ENCODE data around the gene ODAD4. TPM values are rescaled to one million over a fixed set of nuclear protein-coding genes. Genes with fewer than 3 reads are reported as not detected.

The ODAD4 gene
- polyA plus RNA-seq, 1 of the 3 experiments (the other 2 are of a cell fraction) = 1.1 TPM

GRCh38 chr17:41988418-41988817 lies 58.0 kb downstream of the ODAD4 start:
- no peak overlapping the region for H3K27ac ChIP-seq (ENCODE audit: low read depth in 2 of 2, low read length in 1 of 2)
- no peaks in the 10 kb centered on the region for H4K20me1 ChIP-seq (ENCODE audit: insufficient read depth)
- no peaks in the 10 kb centered on the region for H3K9me2 ChIP-seq
- H3K36me3 ChIP-seq (replicated peaks in 1 of 2; ENCODE audit: control insufficient read depth in 1 of 2, insufficient read depth in 2 of 2, low read length in 1 of 2) = peaks cover 79 to 86% of the 10 kb centered on the region in 2 experiments
- TF ChIP-seq EZH2phosphoT487 (IDR thresholded peaks at IDR 0.05; ENCODE audit: borderline replicate concordance, low read depth) = no peak
- TF ChIP-seq USF2 (IDR thresholded peaks at IDR 0.05; ENCODE audit: borderline replicate concordance, low read depth, low read length) = no peak
- no peak for TF ChIP-seq NRF1 (IDR thresholded peaks at IDR 0.05; ENCODE audit: low read depth, low read length)
- no peak for TF ChIP-seq NFIC (IDR thresholded peaks at IDR 0.05; ENCODE audit: borderline replicate concordance)
- no peak for TF ChIP-seq MXI1 (IDR thresholded peaks at IDR 0.05; ENCODE audit: low read depth, low read length)
- no peak for TF ChIP-seq FOXJ3 (CRISPR knock-in tag; IDR thresholded peaks at IDR 0.05)
- no peak for TF ChIP-seq EP300 (IDR thresholded peaks at IDR 0.05; ENCODE audit: borderline replicate concordance in 1 of 2, low read depth in 1 of 2, low read length in 1 of 2)
- TF ChIP-seq GABPA (IDR thresholded peaks at IDR 0.05; ENCODE audit: low read depth) = no peak
- no peak for TF ChIP-seq TCF12 (IDR thresholded peaks at IDR 0.05)
- no peak for TF ChIP-seq RAD21 (IDR thresholded peaks at IDR 0.05; ENCODE audit: low read length)
- no peak for TF ChIP-seq RFX5 (IDR thresholded peaks at IDR 0.05; ENCODE audit: low read length)
- TF ChIP-seq TAF1 (IDR thresholded peaks at IDR 0.05; ENCODE audit: borderline replicate concordance, low read depth, low read length) = no peak
- no peak for TF ChIP-seq YY1 (IDR thresholded peaks at IDR 0.05; ENCODE audit: low read depth)
- TF ChIP-seq USF1 (IDR thresholded peaks at IDR 0.05; ENCODE audit: borderline replicate concordance, low read depth) = no peak
- TF ChIP-seq ZBTB33 (IDR thresholded peaks at IDR 0.05; ENCODE audit: borderline replicate concordance, low read depth) = no peak
- TF ChIP-seq, protein P1, sequence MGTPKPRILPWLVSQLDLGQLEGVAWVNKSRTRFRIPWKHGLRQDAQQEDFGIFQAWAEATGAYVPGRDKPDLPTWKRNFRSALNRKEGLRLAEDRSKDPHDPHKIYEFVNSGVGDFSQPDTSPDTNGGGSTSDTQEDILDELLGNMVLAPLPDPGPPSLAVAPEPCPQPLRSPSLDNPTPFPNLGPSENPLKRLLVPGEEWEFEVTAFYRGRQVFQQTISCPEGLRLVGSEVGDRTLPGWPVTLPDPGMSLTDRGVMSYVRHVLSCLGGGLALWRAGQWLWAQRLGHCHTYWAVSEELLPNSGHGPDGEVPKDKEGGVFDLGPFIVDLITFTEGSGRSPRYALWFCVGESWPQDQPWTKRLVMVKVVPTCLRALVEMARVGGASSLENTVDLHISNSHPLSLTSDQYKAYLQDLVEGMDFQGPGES (IDR thresholded peaks at IDR 0.05; ENCODE audit: low read depth, low read length) = no peak
- no peak for TF ChIP-seq REST (IDR thresholded peaks at IDR 0.05; ENCODE audit: low read depth, low read length)
- H3K27me3 ChIP-seq (ENCODE audit: insufficient read depth) = no peaks in the 10 kb centered on the region
- CTCF ChIA-PET = interaction anchor here (1.2 to 2.0 kb wide), 2 partner anchors 14 to 194 kb away, joined by 3 to 5 read pairs; no protein-coding TSS in a partner anchor
- POLR2A ChIA-PET = no interaction called here
- DNase-seq = no peak
- peaks cover 6% of the 10 kb centered on the region for H3F3A ChIP-seq (replicated peaks; ENCODE audit: insufficient read depth)
- no peak overlapping the region for H2AFZ ChIP-seq (ENCODE audit: low read depth)
- WGBS (ENCODE audit: low lambda C conversion rate) = 94% methylated on average over 2 of the region's 2 CpGs
- H3K9ac ChIP-seq = no peak overlapping the region
- H3K4me3 ChIP-seq (ENCODE audit: low read depth in 2 of 2, low read length in 1 of 2) = no peak overlapping the region
- no peaks in the 10 kb centered on the region for H3K9me3 ChIP-seq
- peaks cover 6% of the 10 kb centered on the region; the same call in 1 of the 2 replicates for H3K79me2 ChIP-seq (ENCODE audit: insufficient read depth)
- H3K4me1 ChIP-seq (ENCODE audit: control insufficient read depth in 1 of 2, insufficient read depth in 2 of 2, low read depth in 1 of 2, low read length in 1 of 2) = no peaks in the 10 kb centered on the region
- no peak overlapping the region for H3K4me2 ChIP-seq
